Activated T-cell treated with anti-CD3 and anti-CD28 coated beads, Interleukin-2, amount 50 U/mL, for 4 hours (primary cell): ENCODE results near the gene TTC22. TPM values are rescaled to one million over a fixed set of nuclear protein-coding genes. Genes with fewer than 3 reads are reported as not detected.

Experiments
- ATAC-seq, 2 donors: fragments of 200-7000 bp; cut with Tn5 transposase; one replicate each; pipeline ENCODE4 v1.10.0; 2021
- DNase-seq: peaks from one replicate; pipeline ENCODE4 v3.0.0-alpha.2; 2020
- H3K27me3 Mint-ChIP-seq: one replicate; pipeline ENCODE4 v1.8.0; 2021; ENCODE audit warnings: low read depth, mixed read lengths
- H3K36me3 Mint-ChIP-seq: one replicate; pipeline ENCODE4 v1.8.0; 2022; ENCODE audit warnings: mixed read lengths; ENCODE audit not compliant: insufficient read depth
- H3K4me1 Mint-ChIP-seq: one replicate; pipeline ENCODE4 v1.8.0; 2021; ENCODE audit warnings: low read depth, mixed read lengths
- H3K4me3 Mint-ChIP-seq: one replicate; pipeline ENCODE4 v1.8.0; 2021; ENCODE audit warnings: mild to moderate bottlenecking, moderate library complexity, mixed read lengths
- H3K9me3 Mint-ChIP-seq: one replicate; pipeline ENCODE4 v1.8.0; 2021; ENCODE audit warnings: mixed read lengths
- total RNA-seq, 3 donors: library from RNA; stranded (reverse); gene quantifications; one replicate each; pipeline ENCODE4 v1.2.1, GENCODE V29; 2021

TTC22 gene
- total RNA-seq, 3 donors from 2014 or later: 1.9 to 2.8 (median 2.0) TPM

DNA sequence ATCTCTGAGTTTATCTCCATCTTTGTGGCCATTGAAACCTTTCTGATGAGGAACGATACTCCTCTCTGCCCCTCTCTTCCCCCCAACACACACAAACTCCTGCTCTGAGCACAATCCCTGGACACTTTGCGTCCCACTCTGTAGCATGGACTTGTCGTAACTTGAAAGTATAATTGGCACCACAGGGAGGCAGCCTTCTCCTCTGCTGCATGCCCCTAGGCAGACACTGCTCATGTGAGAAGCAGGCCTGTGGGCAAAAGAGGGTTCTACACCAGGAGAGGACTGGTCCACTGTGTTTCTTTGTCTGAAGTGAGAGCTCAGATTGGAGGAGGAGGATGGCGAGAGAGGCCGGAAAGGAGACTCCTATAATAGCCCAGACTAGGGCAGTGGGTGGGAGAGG, 33.0 kb downstream of the TTC22 start:
- Mint-ChIP-seq H3K27me3 (no peaks in the 10 kb centered on the region), H3K4me3 (no peak overlapping the region), H3K36me3 (no peaks in the 10 kb centered on the region), H3K9me3 (no peaks in the 10 kb centered on the region), H3K4me1 (peaks cover 6% of the 10 kb centered on the region)
- ATAC-seq (no peak), DNase-seq (no peak)

DNA sequence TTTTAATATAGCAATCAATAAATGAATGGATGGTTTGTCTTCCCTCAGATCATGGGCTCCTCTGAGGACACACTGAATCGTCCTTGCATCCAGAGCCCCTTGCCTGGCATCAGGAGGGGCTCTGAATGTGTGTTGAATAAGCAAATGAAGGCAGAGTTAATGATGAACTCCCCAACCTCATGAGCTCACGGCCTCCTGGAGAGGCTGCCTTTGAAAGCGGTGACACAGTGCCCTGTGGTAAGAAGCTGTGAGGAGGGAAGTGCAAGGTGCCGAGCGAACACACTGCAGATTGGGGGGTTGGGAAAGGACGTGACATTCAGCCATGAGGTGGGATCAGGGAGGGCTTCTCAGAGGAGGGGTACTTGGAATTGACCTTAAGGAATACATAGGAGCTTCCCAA, 33.6 kb downstream of the TTC22 start:
- H3K27me3 Mint-ChIP-seq: no peaks in the 10 kb centered on the region
- no peaks in the 10 kb centered on the region for H3K9me3 Mint-ChIP-seq
- no peak overlapping the region for H3K4me3 Mint-ChIP-seq
- no peaks in the 10 kb centered on the region for H3K36me3 Mint-ChIP-seq
- no peak for ATAC-seq
- peaks cover 10% of the 10 kb centered on the region for H3K4me1 Mint-ChIP-seq
- DNase-seq: no peak

DNA sequence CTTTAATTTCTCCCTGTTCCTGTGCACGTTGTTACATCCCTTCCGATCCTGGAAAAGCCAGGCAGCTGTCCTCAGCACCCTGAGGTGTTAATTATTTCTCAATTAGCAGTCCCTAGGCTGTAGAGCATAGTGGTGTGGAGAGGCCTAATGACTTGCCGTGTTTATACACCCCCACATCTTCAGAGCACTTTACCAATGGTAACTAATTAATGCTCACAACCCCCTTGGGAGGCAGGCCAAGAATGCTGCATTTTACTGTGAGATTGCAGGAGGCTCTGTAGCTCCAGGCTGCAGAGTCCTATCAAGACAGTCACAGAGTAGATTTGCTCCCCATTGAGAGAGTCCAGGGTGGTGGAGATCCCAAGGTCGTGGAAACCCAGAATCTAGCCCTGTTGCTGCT, 34.4 kb downstream of the TTC22 start:
- DNase-seq (no peak), ATAC-seq (no peak)
- Mint-ChIP-seq H3K4me1 (peaks cover 10% of the 10 kb centered on the region), H3K36me3 (no peaks in the 10 kb centered on the region), H3K9me3 (no peaks in the 10 kb centered on the region), H3K4me3 (no peak overlapping the region), H3K27me3 (no peaks in the 10 kb centered on the region)

DNA sequence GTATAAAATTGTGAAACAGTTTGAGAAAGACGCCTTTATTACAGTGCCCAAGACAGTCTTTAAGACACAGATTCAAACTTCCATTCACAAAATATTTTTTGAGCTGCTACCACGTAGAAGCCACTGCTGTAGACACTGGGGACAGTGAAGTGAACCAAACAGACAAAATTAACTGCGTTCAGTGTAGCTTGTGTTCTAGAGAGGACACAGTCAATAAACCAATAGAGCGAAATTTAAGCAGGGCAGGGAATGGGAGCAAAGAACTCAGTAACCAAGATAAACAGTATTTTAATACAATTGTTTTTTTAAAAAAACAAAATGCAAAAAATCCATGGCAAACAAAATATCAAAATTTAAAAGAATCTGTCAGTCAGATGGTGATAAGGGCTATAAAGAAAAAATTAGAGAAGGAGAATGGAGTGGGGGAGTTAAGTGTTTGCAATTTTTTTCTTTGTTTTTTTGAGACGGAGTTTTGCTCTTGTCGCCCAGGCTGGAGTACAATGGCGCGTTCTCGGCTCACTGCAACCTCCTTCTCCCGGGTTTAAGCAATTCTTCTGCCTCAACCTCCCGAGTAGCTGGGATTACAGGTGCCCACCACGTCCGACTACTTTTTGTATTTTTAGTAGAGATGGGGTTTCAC, 36.1 kb downstream of the TTC22 start:
- DNase-seq (no peak), ATAC-seq (peak; percentile 4 to 5)
- Mint-ChIP-seq H3K4me3 (peak overlapping the region; percentile 90), H3K27me3 (no peaks in the 10 kb centered on the region), H3K9me3 (no peaks in the 10 kb centered on the region), H3K36me3 (no peaks in the 10 kb centered on the region), H3K4me1 (peaks cover 14% of the 10 kb centered on the region)

DNA sequence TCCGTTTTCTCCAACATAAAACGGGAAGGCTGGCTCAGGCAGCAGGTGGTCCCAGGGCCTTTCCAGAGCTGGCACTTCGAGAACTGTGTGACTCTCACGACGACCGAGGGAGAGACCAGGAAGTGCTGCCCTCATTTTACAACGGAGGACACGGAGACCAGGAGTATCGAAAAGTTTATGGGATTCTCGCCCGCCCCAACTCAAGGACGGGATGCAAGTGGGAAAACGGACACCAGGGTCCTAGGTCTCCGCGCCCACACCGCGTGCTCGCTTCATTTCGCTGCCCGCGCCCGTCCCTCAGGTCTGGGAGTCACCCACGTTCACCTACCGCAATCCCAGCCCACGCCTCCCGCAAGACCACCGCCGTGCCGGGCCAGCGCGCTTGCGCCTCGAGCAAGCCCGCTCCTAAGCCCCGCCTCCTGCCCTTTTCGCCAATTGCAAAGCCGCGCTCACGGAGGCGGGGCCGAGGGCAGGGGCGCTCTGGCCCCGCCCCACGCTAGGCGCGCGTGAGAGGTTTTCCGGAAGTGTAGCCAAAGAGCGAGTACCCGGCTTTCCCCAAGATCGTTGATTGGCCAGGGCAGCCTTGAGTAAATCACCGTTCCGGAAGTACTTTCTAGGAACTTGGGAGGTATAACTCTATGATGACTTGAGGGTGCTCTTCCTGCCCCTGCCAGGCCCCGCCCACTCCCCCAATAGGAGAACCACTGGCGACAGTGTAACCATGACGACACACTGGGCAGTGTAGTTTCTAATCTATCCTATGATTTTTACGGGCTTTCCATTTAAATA, 36.8 kb downstream of the TTC22 start, which contains the start of gene PARS2:
Gene PARS2 (minus strand): TSS at position 391 of the 789 bp plus-strand sequence. CDS start 5,362 bp downstream, outside the sequence.
- DNase-seq: peak; percentile 94
- H3K9me3 Mint-ChIP-seq: no peaks in the 10 kb centered on the region
- peaks cover 14% of the 10 kb centered on the region for H3K4me1 Mint-ChIP-seq
- peak within 1 kb of the TSS; percentile 90 for H3K4me3 Mint-ChIP-seq
- no peaks in the 10 kb centered on the region for H3K27me3 Mint-ChIP-seq
- ATAC-seq: peak; percentile 97 to 98
- no peaks in the 10 kb centered on the region for H3K36me3 Mint-ChIP-seq

DNA sequence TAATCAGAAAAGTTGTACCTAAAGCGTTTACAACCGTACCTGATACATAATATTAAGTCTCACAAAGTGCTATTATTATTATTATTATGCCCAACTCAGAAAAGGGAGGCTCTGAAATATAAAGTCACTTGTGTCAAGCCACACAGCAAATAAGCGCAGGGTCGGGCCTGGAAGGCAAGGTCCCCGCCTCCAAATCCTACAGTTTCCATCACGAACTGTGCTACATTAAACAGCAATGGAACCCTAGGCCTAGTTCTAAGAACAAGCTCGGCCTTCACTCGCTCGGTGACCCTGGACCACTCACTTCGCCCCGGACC, 37.3 kb downstream of the TTC22 start:
- H3K36me3 Mint-ChIP-seq: no peaks in the 10 kb centered on the region
- peaks cover 14% of the 10 kb centered on the region for H3K4me1 Mint-ChIP-seq
- ATAC-seq (no peak), DNase-seq (no peak)
- peak overlapping the region; percentile 90 for H3K4me3 Mint-ChIP-seq
- H3K27me3 Mint-ChIP-seq: no peaks in the 10 kb centered on the region
- H3K9me3 Mint-ChIP-seq: no peaks in the 10 kb centered on the region

DNA sequence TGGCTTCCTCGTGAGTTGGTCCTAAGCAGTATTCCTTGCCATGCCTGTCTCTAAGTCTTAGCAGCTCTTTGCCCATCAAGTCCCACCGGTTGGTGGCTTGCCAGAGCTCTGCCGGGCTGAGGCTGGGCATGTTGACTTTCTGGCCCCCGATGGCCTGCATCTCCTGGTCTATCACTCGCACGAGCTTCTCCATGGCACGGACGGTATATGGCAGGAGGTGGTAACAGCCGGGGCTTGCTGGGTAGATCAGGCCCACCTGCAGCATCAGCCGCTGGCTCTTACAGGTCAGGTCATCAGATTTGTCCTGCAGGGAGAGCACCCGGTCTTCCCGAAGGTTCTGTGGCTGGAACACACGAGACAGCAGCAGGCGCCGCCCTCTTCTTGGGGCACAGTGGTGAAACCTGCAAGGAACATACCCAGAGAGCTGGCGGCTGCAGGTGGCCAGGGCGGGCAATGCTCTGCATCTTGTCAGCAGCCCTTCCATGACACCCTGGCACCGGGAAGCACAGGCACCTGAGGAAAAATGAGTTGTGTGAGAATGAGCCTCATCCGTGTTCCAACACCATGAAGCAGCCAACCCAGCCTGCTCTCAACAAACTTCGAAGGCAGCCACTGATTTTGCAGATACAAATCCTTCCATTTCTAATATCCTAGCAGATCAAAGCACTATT, 42.3 kb downstream of the TTC22 start:
- Mint-ChIP-seq H3K9me3 (no peaks in the 10 kb centered on the region), H3K4me1 (peaks cover 9% of the 10 kb centered on the region), H3K27me3 (no peaks in the 10 kb centered on the region), H3K4me3 (no peak overlapping the region), H3K36me3 (peaks cover 4% of the 10 kb centered on the region)
- DNase-seq (no peak), ATAC-seq (no peak)

DNA sequence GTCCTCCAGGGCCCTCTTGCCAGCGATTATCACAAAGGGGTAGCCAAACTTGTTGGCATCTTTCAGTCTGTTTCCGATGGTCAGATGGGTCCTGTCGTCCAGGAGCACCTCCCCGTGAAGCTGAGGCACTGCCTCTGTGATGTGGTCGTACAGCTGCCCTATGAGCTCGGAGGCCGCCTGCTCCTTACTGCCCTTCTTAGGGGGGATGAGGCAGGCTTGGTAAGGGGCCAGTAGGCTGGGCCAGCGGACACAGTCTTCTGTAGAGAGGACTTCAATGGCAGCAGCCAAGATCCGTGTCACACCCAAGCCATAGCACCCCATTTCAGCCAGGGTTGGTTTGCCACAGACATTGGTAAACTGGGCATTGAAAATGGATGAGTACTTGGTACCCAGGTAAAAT, 43.3 kb downstream of the TTC22 start:
- no peaks in the 10 kb centered on the region for H3K9me3 Mint-ChIP-seq
- peaks cover 5% of the 10 kb centered on the region for H3K4me1 Mint-ChIP-seq
- no peak for ATAC-seq
- no peaks in the 10 kb centered on the region for H3K27me3 Mint-ChIP-seq
- peaks cover 4% of the 10 kb centered on the region for H3K36me3 Mint-ChIP-seq
- no peak for DNase-seq
- no peak overlapping the region for H3K4me3 Mint-ChIP-seq

DNA sequence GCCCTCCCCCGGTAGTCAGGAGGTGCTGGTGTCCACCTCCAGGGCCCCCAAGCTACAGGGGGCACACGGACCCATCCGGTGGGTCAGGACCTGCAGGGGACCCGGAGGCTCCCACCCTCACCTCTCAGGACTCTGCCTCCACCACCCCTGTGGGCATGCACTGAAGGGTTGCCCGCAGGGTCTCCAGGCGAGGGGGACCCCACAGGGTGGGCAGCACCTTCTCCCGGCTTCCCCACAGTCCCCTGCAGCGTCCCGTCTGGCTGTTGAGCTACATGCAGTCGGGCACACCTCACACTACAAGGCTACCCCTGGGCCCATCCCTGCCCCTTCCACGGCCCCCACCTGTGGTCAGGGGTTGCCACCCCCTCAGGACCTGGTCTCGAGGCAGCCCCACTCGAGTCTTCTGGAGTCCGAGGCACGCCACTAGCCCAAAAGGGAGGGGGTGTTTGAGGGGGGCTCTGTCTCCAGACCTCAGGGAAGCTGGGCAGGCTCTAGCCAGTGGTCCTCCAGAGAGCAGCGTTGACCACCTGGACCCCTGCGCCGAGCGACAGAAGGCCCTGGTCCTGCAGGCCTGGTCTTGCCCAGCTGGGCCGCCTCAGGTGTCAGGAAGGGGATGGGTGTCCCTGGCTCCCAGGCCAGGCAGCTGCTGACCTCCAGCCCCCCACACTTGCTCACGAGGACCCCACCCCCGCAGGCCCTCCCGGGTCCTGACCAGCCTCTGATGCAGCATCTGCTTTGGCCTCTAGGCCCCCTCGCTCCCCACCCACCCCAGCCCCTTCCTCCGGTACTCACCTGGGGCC, 46.4 kb downstream of the TTC22 start:
- no peak for DNase-seq

DNA sequence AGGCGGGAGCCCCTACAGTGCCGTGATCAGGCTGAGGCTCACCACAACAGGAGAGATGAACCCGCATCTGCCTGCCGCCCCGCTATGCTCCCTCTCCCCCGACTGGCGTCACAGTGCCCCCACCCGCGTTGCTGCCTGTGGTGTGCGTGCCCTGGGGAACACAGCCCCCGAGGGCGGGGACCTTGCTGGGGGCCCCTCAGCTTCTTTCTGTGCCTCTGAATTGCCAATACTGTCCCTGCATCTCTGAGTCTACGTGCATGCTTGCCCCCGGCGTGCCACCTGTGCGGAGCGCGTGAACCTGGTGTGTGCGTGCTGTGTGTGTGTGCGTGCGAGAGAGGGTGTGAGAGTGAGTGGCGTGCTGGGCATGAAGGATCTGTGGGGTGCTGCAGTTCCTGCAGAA, 47.1 kb downstream of the TTC22 start:
- Mint-ChIP-seq H3K4me3 (no peak overlapping the region), H3K4me1 (no peaks in the 10 kb centered on the region), H3K36me3 (peaks cover 4% of the 10 kb centered on the region), H3K9me3 (no peaks in the 10 kb centered on the region), H3K27me3 (no peaks in the 10 kb centered on the region)
- no peak for ATAC-seq
- DNase-seq: no peak

More for the DNA sequence above, 46.4 kb downstream of the TTC22 start:
- Mint-ChIP-seq H3K36me3 (peaks cover 4% of the 10 kb centered on the region), H3K9me3 (no peaks in the 10 kb centered on the region), H3K4me3 (no peak overlapping the region), H3K27me3 (no peaks in the 10 kb centered on the region), H3K4me1 (no peaks in the 10 kb centered on the region)
- ATAC-seq: no peak

DNA sequence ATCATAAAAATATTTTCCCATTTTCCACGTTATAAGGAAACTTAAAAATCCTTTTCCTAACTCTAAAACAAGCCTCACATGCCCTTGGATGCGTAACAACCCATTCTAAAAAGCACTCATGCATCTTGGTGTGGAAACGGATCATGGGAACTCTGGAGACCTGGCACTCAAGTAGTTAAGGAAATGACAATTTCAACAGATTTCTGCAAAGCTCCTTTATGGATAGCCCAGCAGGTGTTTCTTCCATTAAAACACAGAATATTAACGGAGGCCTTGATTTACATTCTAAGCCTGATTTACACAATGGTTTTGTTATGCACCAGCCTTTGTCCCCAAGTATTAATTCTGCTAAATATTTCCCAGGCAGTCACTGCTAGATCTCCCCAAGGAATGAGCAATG, 49.7 kb downstream of the TTC22 start:
- Mint-ChIP-seq H3K36me3 (peaks cover 4% of the 10 kb centered on the region), H3K27me3 (no peaks in the 10 kb centered on the region), H3K9me3 (no peaks in the 10 kb centered on the region), H3K4me3 (no peak overlapping the region), H3K4me1 (no peaks in the 10 kb centered on the region)
- ATAC-seq (no peak), DNase-seq (no peak)

DNA sequence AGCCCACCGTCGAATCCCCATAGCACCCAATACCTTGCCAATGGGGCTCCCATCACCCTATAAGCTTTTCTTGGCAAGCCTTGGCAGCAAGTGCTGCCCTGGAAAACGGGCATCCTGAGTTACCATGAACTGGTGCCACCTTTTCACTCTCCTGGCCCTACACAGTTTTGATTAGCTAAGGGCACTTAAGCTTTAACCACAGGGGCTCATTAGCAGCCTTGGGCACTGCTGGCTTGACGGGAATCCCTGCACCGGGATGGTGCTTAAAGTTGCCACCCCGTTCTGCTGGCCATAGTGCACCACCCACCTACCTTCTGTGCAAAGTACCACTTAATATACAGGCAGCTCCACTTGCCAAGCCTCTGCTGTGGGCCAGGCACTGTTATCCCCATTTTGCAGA, 50.5 kb downstream of the TTC22 start:
- H3K27me3 Mint-ChIP-seq: no peaks in the 10 kb centered on the region
- no peaks in the 10 kb centered on the region for H3K9me3 Mint-ChIP-seq
- DNase-seq (no peak), ATAC-seq (no peak)
- peaks cover 1% of the 10 kb centered on the region for H3K36me3 Mint-ChIP-seq
- H3K4me3 Mint-ChIP-seq: no peak overlapping the region
- no peaks in the 10 kb centered on the region for H3K4me1 Mint-ChIP-seq

DNA sequence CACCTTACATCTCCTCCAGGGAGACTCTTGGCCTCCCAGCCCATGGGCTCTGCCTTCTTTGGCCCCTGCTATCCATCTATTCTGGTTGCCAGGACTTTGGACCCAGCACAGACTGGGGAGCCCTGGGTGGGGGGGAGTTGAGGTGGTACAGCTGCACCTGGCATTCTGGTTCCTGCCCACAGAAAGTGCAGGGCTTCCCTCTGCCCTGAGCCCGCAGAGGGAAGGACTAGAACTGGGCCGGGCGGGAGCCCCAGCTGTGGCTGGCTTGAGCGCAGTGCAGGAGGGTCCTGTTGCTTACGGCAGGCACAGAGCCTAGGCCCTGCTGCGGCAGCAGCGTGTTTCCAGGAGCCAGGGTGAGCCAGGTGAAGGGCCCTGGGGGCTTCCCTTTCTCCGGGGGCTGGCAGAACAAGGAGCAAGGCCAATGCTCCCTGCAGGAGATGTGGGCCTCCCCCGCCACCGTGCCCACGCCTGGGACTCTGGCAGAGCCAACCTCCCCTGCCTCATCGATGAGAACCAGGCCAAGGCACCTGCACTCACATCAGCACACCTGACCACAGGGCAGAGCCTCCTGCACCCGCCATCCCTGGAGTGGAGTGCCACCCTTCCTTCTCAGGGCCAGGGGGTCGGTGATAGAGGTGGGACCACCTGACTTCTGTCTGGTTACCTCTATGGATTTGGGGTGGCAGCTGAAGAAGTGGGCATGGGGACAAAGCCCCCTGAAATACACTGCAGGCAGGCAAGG, 52.9 kb downstream of the TTC22 start:
- ATAC-seq (no peak), DNase-seq (no peak)
- Mint-ChIP-seq H3K27me3 (no peaks in the 10 kb centered on the region), H3K36me3 (peaks cover 5% of the 10 kb centered on the region), H3K9me3 (no peaks in the 10 kb centered on the region), H3K4me1 (no peaks in the 10 kb centered on the region), H3K4me3 (no peak overlapping the region)

DNA sequence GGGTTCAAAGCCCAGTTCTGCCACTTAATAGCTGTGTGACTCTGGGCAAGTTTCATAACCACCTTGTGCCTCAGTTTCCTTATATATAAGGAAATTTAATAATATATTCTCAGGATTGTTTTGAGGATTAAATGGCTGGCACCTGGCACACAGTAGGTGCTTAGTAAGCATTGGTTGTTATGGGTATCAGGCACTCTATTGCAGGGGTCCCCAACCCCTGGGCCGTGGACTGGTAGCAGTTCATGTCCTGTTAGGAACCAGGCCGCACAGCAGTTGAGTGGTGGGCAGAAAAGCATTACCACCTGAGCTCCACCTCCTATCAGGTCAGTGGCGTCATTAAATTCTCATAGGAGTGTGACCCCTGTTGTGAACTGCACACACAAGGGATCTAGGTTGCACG, 55.3 kb downstream of the TTC22 start:
- DNase-seq (no peak), ATAC-seq (no peak)
- Mint-ChIP-seq H3K36me3 (peaks cover 17% of the 10 kb centered on the region), H3K27me3 (no peaks in the 10 kb centered on the region), H3K4me3 (no peak overlapping the region), H3K4me1 (no peaks in the 10 kb centered on the region), H3K9me3 (no peaks in the 10 kb centered on the region)
